K562 (cell line): ENCODE measurements around the gene TRA2B. TPM values are rescaled to one million over a fixed set of nuclear protein-coding genes. Genes with fewer than 3 reads are reported as not detected.

ENCODE experiments used
- CREB3 ChIP-seq: fragments of 450-650 bp; conservative IDR thresholded peaks from 2 replicates; pipeline ENCODE4 v1.6.1; 2016; ENCODE audit warnings: missing genetic modification characterization, low read depth, mild to moderate bottlenecking, missing compliant biosample characterization, moderate library complexity
- CREB5 ChIP-seq: fragments of 250-450 bp; sonication (Bioruptor Pico); IDR thresholded peaks from 2 replicates; pipeline ENCODE4 v1.5.0; 2020; ENCODE audit warnings: mild to moderate bottlenecking
- HDAC6 ChIP-seq: IDR thresholded peaks from 2 replicates; pipeline ENCODE4 v1.6.1; 2012; ENCODE audit warnings: low read depth, mild to moderate bottlenecking, control low read depth, inconsistent platforms, low read length, moderate library complexity
- MTA2 ChIP-seq: fragments of 450-650 bp; IDR thresholded peaks from 2 replicates; pipeline ENCODE4 v1.6.1; 2016; ENCODE audit warnings: low read depth
- NFATC3 ChIP-seq: fragments of 450-650 bp; IDR thresholded peaks from 2 replicates; pipeline ENCODE4 v1.6.1; 2017; ENCODE audit warnings: mild to moderate bottlenecking
- POLR2H ChIP-seq: IDR thresholded peaks from 2 replicates; pipeline ENCODE4 v1.6.1; 2016; ENCODE audit warnings: missing genetic modification characterization, low read depth, mild to moderate bottlenecking, control low read depth, missing compliant biosample characterization, moderate library complexity
- POLR3A ChIP-seq: IDR thresholded peaks from 2 replicates; pipeline ENCODE4 v1.6.1; 2011; ENCODE audit warnings: borderline replicate concordance, mild to moderate bottlenecking, moderate library complexity; ENCODE audit not compliant: insufficient read length, insufficient read depth; ENCODE audit errors: extremely low read depth
- SMARCC2 ChIP-seq: fragments of 450-650 bp; IDR thresholded peaks from 2 replicates; pipeline ENCODE4 v1.6.1; 2017; ENCODE audit warnings: antibody characterized with exemption, moderate library complexity, mild to moderate bottlenecking, low read depth
- SMC3 ChIP-seq: conservative IDR thresholded peaks from 2 replicates; pipeline ENCODE4 v1.6.1; 2011; ENCODE audit warnings: low read depth, low read length, improper control_type of control experiment; ENCODE audit not compliant: insufficient read depth
- SPI1 ChIP-seq: IDR thresholded peaks from 2 replicates; pipeline ENCODE4 v1.6.1; 2011; ENCODE audit warnings: low read depth, low read length, control low read depth, borderline replicate concordance
- SUPT5H ChIP-seq: fragments of 450-650 bp; IDR thresholded peaks from 2 replicates; pipeline ENCODE4 v1.6.1; 2016
- TARDBP ChIP-seq: fragments of 450-650 bp; IDR thresholded peaks from 2 replicates; pipeline ENCODE4 v1.6.1; 2016
- TBL1XR1 ChIP-seq, 2 experiments: IDR thresholded peaks; 2 replicates each; pipeline ENCODE4 v1.6.1; 2012; ENCODE audit warnings: improper control_type of control experiment in 2 of 2, low read length in 2 of 2, mild to moderate bottlenecking in 1 of 2
- ZNF324 ChIP-seq: fragments of 250-450 bp; sonication (Bioruptor Pico); IDR thresholded peaks from 2 replicates; pipeline ENCODE4 v1.4.0; 2020; ENCODE audit warnings: mild to moderate bottlenecking
- polyA plus RNA-seq, 8 experiments: library from polyadenylated mRNA; depleted of rRNA in 4 of 8; stranded (reverse) in 5 of 8; unstranded in 3 of 8; fragments of >200 nt; fragmentation: Nextera tagmentation in 2 of 8; fragmentation: Illumina TruSeq in 1 of 8; extraction: Ambion mirVana in 2 of 8; extraction: Trizol in 1 of 8; gene quantifications; 2 replicates each; pipeline versions ENCODE4 v1.2.1 to v1.2.3, GENCODE V29; 2011 to 2014; ENCODE audit warnings: inconsistent platforms in 1 of 8, missing spikeins in 1 of 8
- total RNA-seq, 7 experiments: library from RNA; depleted of rRNA in 6 of 7; stranded (reverse); fragments of >200 nt in 6 of 7; fragmentation: Illumina TruSeq in 2 of 7; extraction: Trizol in 2 of 7; gene quantifications; 2 replicates each; pipeline versions ENCODE4 v1.2.1 to v1.2.3, GENCODE V29; 2011 to 2021; ENCODE audit warnings: low replicate concordance in 1 of 7

Gene TRA2B
- total and polyA plus RNA-seq, 9 of the 15 experiments (the other 6 are each of a cell fraction or from before 2014, with no cell fraction given) = 105 to 411 (median 278) TPM

- TF ChIP-seq CREB3 (no peak), MTA2 (no peak), SMC3 (no peak), POLR3A (no peak), CREB5 (CRISPR knock-in tag) (no peak), SUPT5H (peak; percentile 57; the same call in 1 of the 2 replicates), POLR2H (tag) (0 out of 2 replicates have a peak, but pooled peaks have one; percentile 14), NFATC3 (no peak), TBL1XR1 (IDR thresholded peaks at IDR 0.05; ENCODE audit: low read length in 2 of 2) (0 out of 4 replicates have a peak, but pooled peaks of 1 of the 2 experiments have one; percentile 11), SMARCC2 (no peak), ZNF324 (no peak), TARDBP (no peak), SPI1 (peak; percentile 50; the same call in 1 of the 2 replicates), HDAC6 (no peak)
- TF ChIP-seq, all 486 proteins: peak for 5
Observed at GRCh38 chr3:185931777-185932612, 5.8 kb downstream of the TRA2B start (continued).
